IMR-90 (cell line): ENCODE data around the gene RMI1. TPM values are rescaled to one million over a fixed set of nuclear protein-coding genes. Genes with fewer than 3 reads are reported as not detected.
A peak's percentile ranks its signal among the peaks of the same experiment; 100 is the strongest.

Experiments
- ATAC-seq: fragments of 200-7000 bp; cut with Tn5 transposase; 2 replicates; pipeline ENCODE4 v1.9.1; 2020; ENCODE audit warnings: low read depth, mild to moderate bottlenecking, moderate library complexity
- BruUV-seq: library from RNA; stranded (reverse); fragments of 400-500 nt; replicated peaks from 2 replicates; lab custom pipeline; 2021; lab: Mats Ljungman, UMichigan
- CTCF ChIA-PET: fragments of 300-600 bp; formaldehyde crosslinking; extraction: SDS; loops from one replicate; lab custom pipeline; 2021; ENCODE audit warnings: antibody characterized with exemption; lab: Yijun Ruan, JAX
- POLR2A ChIA-PET: fragments of 300-600 bp; sonication (Branson Sonifier 250); formaldehyde crosslinking; loops from one replicate; lab custom pipeline; 2022; ENCODE audit warnings: antibody characterized with exemption; ENCODE audit not compliant: unreplicated experiment; lab: Charles Lee
- DNase-seq: peaks from one replicate; pipeline ENCODE4 v3.0.0; 2013
- H2AFZ ChIP-seq: replicated peaks from 2 replicates; pipeline ENCODE3; 2013; ENCODE audit warnings: low read length, mild to moderate bottlenecking; ENCODE audit not compliant: poor library complexity
- H2AK5ac ChIP-seq: 2 replicates; pipeline ENCODE4 v1.6.1; 2013; ENCODE audit warnings: low read depth, low read length, inconsistent platforms
- H2AK9ac ChIP-seq: replicated peaks from 2 replicates; pipeline ENCODE3; 2013; ENCODE audit warnings: mild to moderate bottlenecking, low read depth, low read length, moderate library complexity; ENCODE audit not compliant: poor library complexity
- H2BK120ac ChIP-seq: 2 replicates; pipeline ENCODE4 v1.6.1; 2013; ENCODE audit warnings: low read depth, low read length, inconsistent platforms
- H2BK15ac ChIP-seq: 3 replicates; pipeline ENCODE4 v1.6.1; 2013; ENCODE audit warnings: low read depth, low read length, inconsistent platforms
- H2BK20ac ChIP-seq: 2 replicates; pipeline ENCODE4 v1.6.1; 2013; ENCODE audit warnings: low read depth, mild to moderate bottlenecking, inconsistent platforms, low read length, moderate library complexity
- H2BK5ac ChIP-seq: 2 replicates; pipeline ENCODE4 v1.6.1; 2013; ENCODE audit warnings: mild to moderate bottlenecking, low read depth, low read length, inconsistent platforms; ENCODE audit not compliant: poor library complexity, severe bottlenecking
- H3K14ac ChIP-seq: replicated peaks from 2 replicates; pipeline ENCODE4 v1.6.1; 2013; ENCODE audit warnings: low read depth, low read length, inconsistent platforms
- H3K18ac ChIP-seq: 2 replicates; pipeline ENCODE4 v1.6.1; 2013; ENCODE audit warnings: low read depth, low read length, control low read depth
- H3K23ac ChIP-seq: 2 replicates; pipeline ENCODE4 v1.6.1; 2013; ENCODE audit warnings: low read depth, low read length, inconsistent platforms
- H3K27ac ChIP-seq: 2 replicates; pipeline ENCODE4 v1.5.1; 2013; ENCODE audit warnings: mild to moderate bottlenecking, control low read depth, low read length; ENCODE audit not compliant: insufficient read depth
- H3K27me3 ChIP-seq: 2 replicates; pipeline ENCODE4 v1.6.1; 2013; ENCODE audit warnings: low read length; ENCODE audit not compliant: control insufficient read depth, insufficient read depth
- H3K36me3 ChIP-seq: 2 replicates; pipeline ENCODE4 v1.6.1; 2013; ENCODE audit warnings: low read length, mixed read lengths; ENCODE audit not compliant: control insufficient read depth, insufficient read depth
- H3K4ac ChIP-seq: 2 replicates; pipeline ENCODE4 v1.6.1; 2013; ENCODE audit warnings: low read depth, low read length, inconsistent platforms
- H3K4me1 ChIP-seq: 2 replicates; pipeline ENCODE4 v1.6.1; 2013; ENCODE audit warnings: low read length, mixed read lengths; ENCODE audit not compliant: control insufficient read depth, insufficient read depth
- H3K4me2 ChIP-seq: 2 replicates; pipeline ENCODE4 v1.6.1; 2013; ENCODE audit warnings: low read depth, mild to moderate bottlenecking, control low read depth, low read length, moderate library complexity
- H3K4me3 ChIP-seq: 2 replicates; pipeline ENCODE4 v1.5.1; 2013; ENCODE audit warnings: low read depth, mild to moderate bottlenecking, control low read depth, low read length, moderate library complexity; ENCODE audit not compliant: insufficient read depth
- H3K56ac ChIP-seq: 2 replicates; pipeline ENCODE4 v1.6.1; 2013; ENCODE audit warnings: low read length, inconsistent platforms; ENCODE audit not compliant: insufficient read depth; ENCODE audit errors: extremely low read depth
- H3K79me1 ChIP-seq, 2 experiments: 2 replicates each; pipeline ENCODE4 v1.6.1; 2013; ENCODE audit warnings: low read length in 2 of 2, inconsistent platforms in 1 of 2, low read depth in 1 of 2
- H3K9ac ChIP-seq: 2 replicates; pipeline ENCODE4 v1.6.1; 2013; ENCODE audit warnings: low read depth, low read length, control low read depth
- H3K9me1 ChIP-seq: 2 replicates; pipeline ENCODE4 v1.6.1; 2013; ENCODE audit warnings: low read length, inconsistent platforms; ENCODE audit not compliant: insufficient read depth
- H3K9me3 ChIP-seq: 2 replicates; pipeline ENCODE4 v1.6.1; 2013; ENCODE audit warnings: low read length; ENCODE audit not compliant: control insufficient read depth, insufficient read depth
- H4K20me1 ChIP-seq: 2 replicates; pipeline ENCODE4 v1.6.1; 2013; ENCODE audit warnings: low read length, inconsistent platforms; ENCODE audit not compliant: insufficient read depth
- H4K5ac ChIP-seq: 2 replicates; pipeline ENCODE4 v1.6.1; 2013; ENCODE audit warnings: mild to moderate bottlenecking, low read depth, low read length, control low read depth
- H4K8ac ChIP-seq, 2 experiments: 2 replicates each; pipeline ENCODE4 v1.6.1; 2013; ENCODE audit warnings: low read depth in 2 of 2, low read length in 2 of 2, control low read depth in 1 of 2, inconsistent platforms in 1 of 2
- H4K91ac ChIP-seq: 2 replicates; pipeline ENCODE4 v1.6.1; 2013; ENCODE audit warnings: low read depth, low read length, inconsistent platforms; ENCODE audit not compliant: insufficient read depth
- POLR2A ChIP-seq: IDR thresholded peaks from 2 replicates; pipeline ENCODE4 v1.6.1; 2012; ENCODE audit warnings: mild to moderate bottlenecking, low read depth, low read length
- RAD21 ChIP-seq: IDR thresholded peaks from 2 replicates; pipeline ENCODE4 v1.6.1; 2012; ENCODE audit warnings: low read length, improper control_type of control experiment
- WGBS, 2 experiments: methylation state at CpG; one replicate each; pipeline versions ENCODE4 v1.1.5 to v1.1.7; 2013; ENCODE audit warnings: missing lambda C conversion rate in 2 of 2; ENCODE audit not compliant: insufficient read length in 1 of 2; ENCODE audit errors: extremely low coverage in 2 of 2; 5-methylcytosine and 5-hydroxymethylcytosine counted together
- dilution Hi-C: fragments of 300-500 bp; cut with HindIII; formaldehyde crosslinking; loops from one replicate; pipeline ENCODE4 v1.14.3; 2018; ENCODE audit warnings: low sequenced_read_pairs; ENCODE audit not compliant: unreplicated experiment
- in situ Hi-C: fragments of 300-500 bp; cut with MboI; formaldehyde crosslinking; loops from 3 replicates; pipeline ENCODE4 v1.14.3; 2019; ENCODE audit warnings: low sequenced_read_pairs, inconsistent platforms, mixed read lengths
- intact Hi-C: fragments of 100-400 bp; cut with micrococcal nuclease; formaldehyde crosslinking; loops from 2 replicates; pipeline ENCODE4 v1.10.0; 2022
- polyA plus RNA-seq, 3 experiments: library from polyadenylated mRNA; depleted of rRNA; stranded (reverse); fragments of >200 nt; gene quantifications; 2 replicates each; pipeline ENCODE4 v1.2.3, GENCODE V29; 2012; ENCODE audit warnings: low replicate concordance in 1 of 3
- total RNA-seq: library from RNA; depleted of rRNA; stranded (reverse); fragments of >200 nt; gene quantifications from 2 replicates; pipeline ENCODE4 v1.2.3, GENCODE V29; 2012

The RMI1 gene
- total and polyA plus RNA-seq, 2 of the 4 experiments (the other 2 are of a cell fraction) = 4.4 to 6.8 TPM

- Histone ChIP-seq H3K9ac (no peak overlapping the region), H3K9me3 (no peaks in the 10 kb centered on the region), H3K4me2 (no peak overlapping the region), H3K18ac (no peak overlapping the region), H3K4me1 (peaks cover 4% of the 10 kb centered on the region; the same call in 1 of the 2 replicates), H4K8ac (peak overlapping the region in 1 of 2 experiments; percentile 79; a peak in 1 of 4 replicates), H3K27ac (peak overlapping the region; percentile 55; the same call in 1 of the 2 replicates), H2AFZ (no peak overlapping the region), H2AK9ac (no peak overlapping the region), H3K23ac (peak overlapping the region; percentile 52), H3K56ac (no peak overlapping the region), H3K4ac (peak overlapping the region; percentile 33; the same call in 1 of the 2 replicates), H3K9me1 (no peaks in the 10 kb centered on the region), H4K91ac (peak overlapping the region; percentile 26; the same call in 1 of the 2 replicates), H2BK15ac (no peak overlapping the region), H3K4me3 (no peak overlapping the region), H2AK5ac (no peak overlapping the region), H2BK5ac (no peak overlapping the region), H4K5ac (peak overlapping the region; percentile 12; the same call in 1 of the 2 replicates), H4K20me1 (peaks cover 15% of the 10 kb centered on the region; the same call in 1 of the 2 replicates), H3K27me3 (no peaks in the 10 kb centered on the region), H3K14ac (peak overlapping the region; percentile 65; the same call in 1 of the 2 replicates), H2BK120ac (peak overlapping the region; percentile 67), H3K79me1 (peaks cover 0 to 4% of the 10 kb centered on the region in 2 experiments; a peak in 1 of 4 replicates), H3K36me3 (peaks cover 17% of the 10 kb centered on the region), H2BK20ac (no peak overlapping the region)
- in situ Hi-C loops = no loop called here
- 71% methylated on average over 1 of the region's 2 CpGs; no CpG with 5 or more reads in 1 of the 2 experiments for WGBS, 2 experiments
- TF ChIP-seq POLR2A = no peak
- no peak for TF ChIP-seq RAD21
- DNase-seq (peak; percentile 41), ATAC-seq (peak; percentile 51)
- ChIA-PET CTCF (interaction anchor here (0.8 kb wide), 1 partner anchor 219 kb away, joined by 4 read pairs; no protein-coding TSS in a partner anchor), POLR2A (no interaction called here)
- dilution Hi-C loops = no loop called here
- BruUV-seq = no TSS peak
- intact Hi-C loops = loop anchor here (5.0 kb wide), 1 partner anchor 337 kb away; no protein-coding TSS in a partner anchor
Observed at GRCh38 chr9:83964973-83965349, 15.6 kb upstream of the RMI1 start.
